HepG2 (cell line): Measurements from ENCODE around the gene AMIGO1. TPM values are rescaled to one million over a fixed set of nuclear protein-coding genes. Genes with fewer than 3 reads are reported as not detected.

Source experiments
- FOSL2 ChIP-seq: sonication (generic); formaldehyde crosslinking; IDR thresholded peaks from 2 replicates; pipeline ENCODE4 v1.4.0; 2020; ENCODE audit warnings: missing genetic modification reagents
- NONO ChIP-seq, 2 experiments: fragments of 450-650 bp in 1 of 2; sonication (generic) in 1 of 2; formaldehyde crosslinking in 1 of 2; IDR thresholded peaks in 1 of 2; conservative IDR thresholded peaks in 1 of 2; 2 replicates each; pipeline versions ENCODE4 v1.6.1 to v1.8.0; 2017 to 2022; ENCODE audit warnings: mild to moderate bottlenecking in 1 of 2, missing genetic modification reagents in 1 of 2, moderate library complexity in 1 of 2
- TBP ChIP-seq: sonication (generic); formaldehyde crosslinking; IDR thresholded peaks from 2 replicates; pipeline ENCODE4 v1.5.0; 2020; ENCODE audit warnings: missing genetic modification reagents
- ZFY ChIP-seq: sonication (generic); formaldehyde crosslinking; IDR thresholded peaks from 2 replicates; pipeline ENCODE4 v1.4.0; 2020; ENCODE audit warnings: missing genetic modification reagents
- ZNF160 ChIP-seq: sonication (generic); formaldehyde crosslinking; IDR thresholded peaks from 2 replicates; pipeline ENCODE4 v1.8.0; 2022; ENCODE audit warnings: mild to moderate bottlenecking, inconsistent platforms, missing genetic modification reagents
- ZNF430 ChIP-seq: sonication (generic); formaldehyde crosslinking; IDR thresholded peaks from 2 replicates; pipeline ENCODE4 v1.9.0; 2021; ENCODE audit warnings: mild to moderate bottlenecking, missing genetic modification reagents
- ZNF614 ChIP-seq: IDR thresholded peaks from 2 replicates; pipeline ENCODE4 v1.6.1; 2018; ENCODE audit warnings: missing biosample characterization, missing genetic modification reagents, inconsistent platforms, borderline replicate concordance
- polyA plus RNA-seq, 8 experiments: library from polyadenylated mRNA; depleted of rRNA in 3 of 8; stranded (reverse) in 7 of 8; unstranded in 1 of 8; fragments of >200 nt; fragmentation: Illumina TruSeq in 4 of 8; extraction: Trizol in 4 of 8; gene quantifications; 2 replicates each; pipeline versions ENCODE4 v1.2.1 to v1.2.3, GENCODE V29; 2011 to 2016; ENCODE audit warnings: low read depth in 4 of 8, missing spikeins in 1 of 8, mixed read lengths in 1 of 8; ENCODE audit not compliant: insufficient read depth in 1 of 8
- total RNA-seq, 5 experiments: library from RNA; depleted of rRNA; stranded (reverse); fragments of >200 nt; fragmentation: Illumina TruSeq; extraction: Trizol; gene quantifications; 2 replicates each; pipeline ENCODE4 v1.2.3, GENCODE V29; 2016; ENCODE audit warnings: low read depth in 1 of 5
- TF ChIP-seq, protein P1 (sequence below): sonication (generic); formaldehyde crosslinking; IDR thresholded peaks from 2 replicates; pipeline ENCODE4 v1.5.1; 2020; ENCODE audit warnings: mild to moderate bottlenecking, missing genetic modification reagents, moderate library complexity
- TF ChIP-seq, protein P2 (sequence below): sonication (generic); formaldehyde crosslinking; IDR thresholded peaks from 2 replicates; pipeline ENCODE4 v1.4.0; 2020; ENCODE audit warnings: mild to moderate bottlenecking, missing genetic modification reagents, borderline replicate concordance
- TF ChIP-seq, protein P3 (sequence below): sonication (generic); formaldehyde crosslinking; IDR thresholded peaks from 2 replicates; pipeline ENCODE4 v1.8.1; 2023; ENCODE audit warnings: mild to moderate bottlenecking, missing genetic modification reagents, borderline replicate concordance
- TF ChIP-seq, protein P4 (sequence below): sonication (generic); formaldehyde crosslinking; IDR thresholded peaks from 2 replicates; pipeline ENCODE4 v1.8.1; 2023; ENCODE audit warnings: missing genetic modification reagents, inconsistent platforms, borderline replicate concordance
- TF ChIP-seq, protein P5 (sequence below), 2 experiments: sonication (generic) in 1 of 2; formaldehyde crosslinking in 1 of 2; IDR thresholded peaks; 2 replicates each; pipeline versions ENCODE4 v1.4.0 to v1.6.1; 2018 to 2020; ENCODE audit warnings: missing genetic modification reagents in 2 of 2, borderline replicate concordance in 1 of 2, low read depth in 1 of 2, mild to moderate bottlenecking in 1 of 2, missing biosample characterization in 1 of 2

Gene AMIGO1
- total and polyA plus RNA-seq, 2 of the 13 experiments (the other 11 are each of a cell fraction or from before 2014, with no cell fraction given), result 0.40 to 1.3 TPM

DNA sequence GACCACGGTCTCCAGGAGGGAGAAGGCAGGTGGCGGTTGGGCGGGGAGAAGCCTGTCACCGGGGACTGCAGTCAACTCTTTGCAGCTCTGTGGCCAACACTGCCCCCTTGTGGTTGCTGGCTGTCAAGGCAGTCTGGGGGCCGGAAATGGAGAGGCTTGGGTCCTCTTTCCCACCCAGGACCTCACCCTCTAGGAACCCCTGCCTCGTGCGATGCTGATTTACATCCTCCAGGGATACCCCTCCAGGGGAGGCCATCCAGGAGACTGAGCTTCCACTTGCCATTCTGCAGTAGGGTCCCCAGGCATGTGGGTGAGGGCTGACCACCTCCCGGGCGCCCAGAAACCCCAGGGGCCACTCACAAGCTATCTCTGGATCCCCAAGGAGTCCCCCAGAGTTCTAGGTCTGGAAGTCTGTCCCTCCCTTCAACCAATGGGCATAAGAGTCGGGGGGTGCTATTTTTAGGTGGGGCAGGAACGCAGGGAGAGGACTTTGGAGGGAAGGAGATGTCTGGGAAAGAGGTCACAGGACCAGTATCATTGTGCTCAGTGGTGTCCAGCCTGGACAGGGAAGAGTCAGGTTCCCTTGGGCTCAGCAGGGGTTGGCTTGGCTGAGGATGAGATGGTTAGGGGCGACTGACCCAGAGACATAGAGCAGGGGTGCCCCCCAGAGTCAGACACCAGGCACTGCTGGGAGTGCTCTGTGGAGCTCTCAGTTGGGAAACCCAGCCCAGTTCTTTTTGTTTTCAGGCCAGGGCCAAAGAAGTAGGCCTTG, 23.0 kb upstream of the AMIGO1 start (continued):
- TF ChIP-seq, protein P1, sequence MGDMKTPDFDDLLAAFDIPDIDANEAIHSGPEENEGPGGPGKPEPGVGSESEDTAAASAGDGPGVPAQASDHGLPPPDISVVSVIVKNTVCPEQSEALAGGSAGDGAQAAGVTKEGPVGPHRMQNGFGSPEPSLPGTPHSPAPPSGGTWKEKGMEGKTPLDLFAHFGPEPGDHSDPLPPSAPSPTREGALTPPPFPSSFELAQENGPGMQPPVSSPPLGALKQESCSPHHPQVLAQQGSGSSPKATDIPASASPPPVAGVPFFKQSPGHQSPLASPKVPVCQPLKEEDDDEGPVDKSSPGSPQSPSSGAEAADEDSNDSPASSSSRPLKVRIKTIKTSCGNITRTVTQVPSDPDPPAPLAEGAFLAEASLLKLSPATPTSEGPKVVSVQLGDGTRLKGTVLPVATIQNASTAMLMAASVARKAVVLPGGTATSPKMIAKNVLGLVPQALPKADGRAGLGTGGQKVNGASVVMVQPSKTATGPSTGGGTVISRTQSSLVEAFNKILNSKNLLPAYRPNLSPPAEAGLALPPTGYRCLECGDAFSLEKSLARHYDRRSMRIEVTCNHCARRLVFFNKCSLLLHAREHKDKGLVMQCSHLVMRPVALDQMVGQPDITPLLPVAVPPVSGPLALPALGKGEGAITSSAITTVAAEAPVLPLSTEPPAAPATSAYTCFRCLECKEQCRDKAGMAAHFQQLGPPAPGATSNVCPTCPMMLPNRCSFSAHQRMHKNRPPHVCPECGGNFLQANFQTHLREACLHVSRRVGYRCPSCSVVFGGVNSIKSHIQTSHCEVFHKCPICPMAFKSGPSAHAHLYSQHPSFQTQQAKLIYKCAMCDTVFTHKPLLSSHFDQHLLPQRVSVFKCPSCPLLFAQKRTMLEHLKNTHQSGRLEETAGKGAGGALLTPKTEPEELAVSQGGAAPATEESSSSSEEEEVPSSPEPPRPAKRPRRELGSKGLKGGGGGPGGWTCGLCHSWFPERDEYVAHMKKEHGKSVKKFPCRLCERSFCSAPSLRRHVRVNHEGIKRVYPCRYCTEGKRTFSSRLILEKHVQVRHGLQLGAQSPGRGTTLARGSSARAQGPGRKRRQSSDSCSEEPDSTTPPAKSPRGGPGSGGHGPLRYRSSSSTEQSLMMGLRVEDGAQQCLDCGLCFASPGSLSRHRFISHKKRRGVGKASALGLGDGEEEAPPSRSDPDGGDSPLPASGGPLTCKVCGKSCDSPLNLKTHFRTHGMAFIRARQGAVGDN (CRISPR knock-in tag), result peak; percentile 57
- TF ChIP-seq ZFY (CRISPR knock-in tag) (peak; percentile 14; the same call in 1 of the 2 replicates), FOSL2 (CRISPR knock-in tag) (no peak), ZNF160 (CRISPR knock-in tag) (no peak), ZNF430 (CRISPR knock-in tag) (no peak), TBP (CRISPR knock-in tag) (no peak), ZNF614 (CRISPR knock-in tag) (0 out of 2 replicates have a peak, but pooled peaks have one; percentile 30), NONO (IDR thresholded peaks at IDR 0.05) (no peak), NONO (CRISPR knock-in tag; conservative IDR thresholded peaks at IDR 0.05) (no peak)
- TF ChIP-seq, protein P2, sequence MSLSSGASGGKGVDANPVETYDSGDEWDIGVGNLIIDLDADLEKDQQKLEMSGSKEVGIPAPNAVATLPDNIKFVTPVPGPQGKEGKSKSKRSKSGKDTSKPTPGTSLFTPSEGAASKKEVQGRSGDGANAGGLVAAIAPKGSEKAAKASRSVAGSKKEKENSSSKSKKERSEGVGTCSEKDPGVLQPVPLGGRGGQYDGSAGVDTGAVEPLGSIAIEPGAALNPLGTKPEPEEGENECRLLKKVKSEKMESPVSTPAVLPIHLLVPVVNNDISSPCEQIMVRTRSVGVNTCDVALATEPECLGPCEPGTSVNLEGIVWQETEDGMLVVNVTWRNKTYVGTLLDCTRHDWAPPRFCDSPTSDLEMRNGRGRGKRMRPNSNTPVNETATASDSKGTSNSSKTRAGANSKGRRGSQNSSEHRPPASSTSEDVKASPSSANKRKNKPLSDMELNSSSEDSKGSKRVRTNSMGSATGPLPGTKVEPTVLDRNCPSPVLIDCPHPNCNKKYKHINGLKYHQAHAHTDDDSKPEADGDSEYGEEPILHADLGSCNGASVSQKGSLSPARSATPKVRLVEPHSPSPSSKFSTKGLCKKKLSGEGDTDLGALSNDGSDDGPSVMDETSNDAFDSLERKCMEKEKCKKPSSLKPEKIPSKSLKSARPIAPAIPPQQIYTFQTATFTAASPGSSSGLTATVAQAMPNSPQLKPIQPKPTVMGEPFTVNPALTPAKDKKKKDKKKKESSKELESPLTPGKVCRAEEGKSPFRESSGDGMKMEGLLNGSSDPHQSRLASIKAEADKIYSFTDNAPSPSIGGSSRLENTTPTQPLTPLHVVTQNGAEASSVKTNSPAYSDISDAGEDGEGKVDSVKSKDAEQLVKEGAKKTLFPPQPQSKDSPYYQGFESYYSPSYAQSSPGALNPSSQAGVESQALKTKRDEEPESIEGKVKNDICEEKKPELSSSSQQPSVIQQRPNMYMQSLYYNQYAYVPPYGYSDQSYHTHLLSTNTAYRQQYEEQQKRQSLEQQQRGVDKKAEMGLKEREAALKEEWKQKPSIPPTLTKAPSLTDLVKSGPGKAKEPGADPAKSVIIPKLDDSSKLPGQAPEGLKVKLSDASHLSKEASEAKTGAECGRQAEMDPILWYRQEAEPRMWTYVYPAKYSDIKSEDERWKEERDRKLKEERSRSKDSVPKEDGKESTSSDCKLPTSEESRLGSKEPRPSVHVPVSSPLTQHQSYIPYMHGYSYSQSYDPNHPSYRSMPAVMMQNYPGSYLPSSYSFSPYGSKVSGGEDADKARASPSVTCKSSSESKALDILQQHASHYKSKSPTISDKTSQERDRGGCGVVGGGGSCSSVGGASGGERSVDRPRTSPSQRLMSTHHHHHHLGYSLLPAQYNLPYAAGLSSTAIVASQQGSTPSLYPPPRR (CRISPR knock-in tag), result peak; percentile 30; the same call in 1 of the 2 replicates
- TF ChIP-seq, protein P3, sequence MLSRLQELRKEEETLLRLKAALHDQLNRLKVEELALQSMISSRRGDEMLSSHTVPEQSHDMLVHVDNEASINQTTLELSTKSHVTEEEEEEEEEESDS (CRISPR knock-in tag), result no peak
- TF ChIP-seq, protein P4, sequence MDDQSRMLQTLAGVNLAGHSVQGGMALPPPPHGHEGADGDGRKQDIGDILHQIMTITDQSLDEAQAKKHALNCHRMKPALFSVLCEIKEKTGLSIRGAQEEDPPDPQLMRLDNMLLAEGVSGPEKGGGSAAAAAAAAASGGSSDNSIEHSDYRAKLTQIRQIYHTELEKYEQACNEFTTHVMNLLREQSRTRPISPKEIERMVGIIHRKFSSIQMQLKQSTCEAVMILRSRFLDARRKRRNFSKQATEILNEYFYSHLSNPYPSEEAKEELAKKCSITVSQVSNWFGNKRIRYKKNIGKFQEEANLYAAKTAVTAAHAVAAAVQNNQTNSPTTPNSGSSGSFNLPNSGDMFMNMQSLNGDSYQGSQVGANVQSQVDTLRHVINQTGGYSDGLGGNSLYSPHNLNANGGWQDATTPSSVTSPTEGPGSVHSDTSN (CRISPR knock-in tag), result no peak
- TF ChIP-seq, protein P5, sequence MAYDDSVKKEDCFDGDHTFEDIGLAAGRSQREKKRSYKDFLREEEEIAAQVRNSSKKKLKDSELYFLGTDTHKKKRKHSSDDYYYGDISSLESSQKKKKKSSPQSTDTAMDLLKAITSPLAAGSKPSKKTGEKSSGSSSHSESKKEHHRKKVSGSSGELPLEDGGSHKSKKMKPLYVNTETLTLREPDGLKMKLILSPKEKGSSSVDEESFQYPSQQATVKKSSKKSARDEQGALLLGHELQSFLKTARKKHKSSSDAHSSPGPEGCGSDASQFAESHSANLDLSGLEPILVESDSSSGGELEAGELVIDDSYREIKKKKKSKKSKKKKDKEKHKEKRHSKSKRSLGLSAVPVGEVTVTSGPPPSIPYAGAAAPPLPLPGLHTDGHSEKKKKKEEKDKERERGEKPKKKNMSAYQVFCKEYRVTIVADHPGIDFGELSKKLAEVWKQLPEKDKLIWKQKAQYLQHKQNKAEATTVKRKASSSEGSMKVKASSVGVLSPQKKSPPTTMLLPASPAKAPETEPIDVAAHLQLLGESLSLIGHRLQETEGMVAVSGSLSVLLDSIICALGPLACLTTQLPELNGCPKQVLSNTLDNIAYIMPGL (CRISPR knock-in tag; IDR thresholded peaks at IDR 0.05; ENCODE audit: borderline replicate concordance in 1 of 2, low read depth in 1 of 2), result peak; percentile 19 to 67; a peak in 3 of 4 replicates
